ENCODE data around the gene EGFL8. TPM values are rescaled to one million over a fixed set of nuclear protein-coding genes. Genes with fewer than 3 reads are reported as not detected.

Gene EGFL8
- total and polyA plus RNA-seq, 2 of the 8 experiments (the other 6 are each of a cell fraction or from before 2014, with no cell fraction given), result 5.0 to 9.2 TPM

DNA sequence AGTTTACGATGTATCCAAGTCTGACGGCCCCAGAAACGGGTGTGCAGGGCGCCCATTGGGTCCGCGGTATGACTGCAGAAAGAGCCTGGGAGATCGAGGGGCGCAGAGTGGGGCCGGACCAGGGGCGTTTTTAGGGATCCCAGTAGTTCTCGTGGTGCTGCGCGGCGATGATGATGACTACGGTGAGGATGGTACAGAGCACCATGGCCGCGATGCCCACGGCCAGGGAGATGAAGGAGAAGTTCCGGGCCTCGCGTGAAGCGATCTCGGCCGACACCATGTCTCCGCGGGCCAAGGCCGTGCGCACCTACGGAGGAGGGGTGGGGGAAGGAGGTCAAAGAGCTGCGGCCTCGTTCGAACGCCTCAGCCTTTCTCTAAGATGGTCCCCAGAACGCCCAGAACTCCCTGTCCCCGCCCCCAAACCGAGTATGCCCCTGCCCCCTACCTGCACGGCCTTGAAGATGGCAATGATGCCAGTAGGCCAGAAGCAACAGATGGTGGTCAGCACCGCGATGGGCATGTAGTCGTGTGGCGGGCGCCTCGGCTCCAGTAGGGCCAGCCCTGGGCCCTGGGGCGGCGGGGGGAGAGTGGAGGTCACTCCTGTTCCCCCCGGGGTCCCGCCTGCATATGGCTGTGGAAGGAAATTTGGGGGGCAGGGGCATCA is 15.2 kb upstream of the EGFL8 start:
- WGBS, 2 experiments (ENCODE audit: extremely low coverage in 1 of 2, insufficient coverage in 1 of 2, insufficient read length in 1 of 2, insufficient replicate concordance in 2 of 2, low coverage in 1 of 2, low lambda C conversion rate in 2 of 2, missing lambda C conversion rate in 1 of 2), result 13% methylated on average over 43 of the region's 47 CpGs; no CpG with 5 or more reads in 1 of the 2 experiments
- no peak for DNase-seq (ENCODE audit: low read depth in 1 of 2, low spot score in 2 of 2)
- TF ChIP-seq SUZ12 (IDR thresholded peaks at IDR 0.05; ENCODE audit: low read length) (no peak), RNF2 (IDR thresholded peaks at IDR 0.05; ENCODE audit: borderline replicate concordance, low read depth, low read length, missing control alignments, poor library complexity, severe bottlenecking) (no peak), BACH1 (IDR thresholded peaks at IDR 0.05; ENCODE audit: low read length) (0 out of 2 replicates have a peak, but pooled peaks have one; percentile 16), ZNF274 (IDR thresholded peaks at IDR 0.05; ENCODE audit: borderline replicate concordance, extremely low read depth, low read length) (no peak), CTCF (IDR thresholded peaks at IDR 0.05; ENCODE audit: control extremely low read depth in 1 of 3, insufficient read depth in 1 of 3, low read depth in 1 of 3, low read length in 3 of 3) (no peak), RFX5 (IDR thresholded peaks at IDR 0.05; ENCODE audit: borderline replicate concordance, low read depth, low read length) (no peak), PHF8 (conservative IDR thresholded peaks at IDR 0.05; ENCODE audit: low read depth, low read length) (peak; percentile 39; the same call in 1 of the 2 replicates), ASH2L (IDR thresholded peaks at IDR 0.05; ENCODE audit: low read length) (no peak), POU5F1 (IDR thresholded peaks at IDR 0.05; ENCODE audit: low read depth, low read length) (no peak)

More for the DNA sequence above, 15.2 kb upstream of the EGFL8 start:
- H4K5ac ChIP-seq (ENCODE audit: insufficient read length, low read depth, low read length), result no peak overlapping the region
- H3K79me2 ChIP-seq (ENCODE audit: control insufficient read depth in 1 of 2, insufficient read depth in 2 of 2, low read length in 2 of 2), result no peaks in the 10 kb centered on the region
- no peak overlapping the region for H2BK120ac ChIP-seq (replicated peaks; ENCODE audit: low read depth, low read length)
- no peak overlapping the region for H2BK20ac ChIP-seq (ENCODE audit: low read length)
- H4K20me1 ChIP-seq (replicated peaks in 1 of 2; ENCODE audit: control insufficient read depth in 1 of 2, insufficient read depth in 2 of 2, low read length in 2 of 2), result no peaks in the 10 kb centered on the region
- no peak overlapping the region for H4K91ac ChIP-seq (replicated peaks; ENCODE audit: insufficient read length, low read length)
- H2BK5ac ChIP-seq (ENCODE audit: low read depth, low read length), result no peak overlapping the region
- ChIA-PET CTCF (ENCODE audit: partially characterized antibody) (interaction anchor here (0.8 to 4.7 kb wide), 17 partner anchors 13 to 264 kb away, joined by 3 to 23 read pairs (median 4); partner anchors contain the start of genes ATF6B, GPSM3 and PBX2), POLR2A (ENCODE audit: partially characterized antibody) (interaction anchor here (0.8 to 9.2 kb wide), 11 partner anchors 10 to 822 kb away, joined by 3 to 70 read pairs (median 5); partner anchors contain the start of genes AGPAT1, ATF6B, FKBPL and GPSM3)
- peaks cover 10 to 33% (median 16%) of the 10 kb centered on the region in 4 experiments for H3K4me1 ChIP-seq (replicated peaks in 1 of 4; ENCODE audit: control insufficient read depth in 3 of 4, insufficient read depth in 4 of 4, low read length in 3 of 4)
- H3K18ac ChIP-seq (ENCODE audit: extremely low read depth, low read length), result peak overlapping the region; percentile 32; the same call in 1 of the 2 replicates
- no peak overlapping the region for H3K14ac ChIP-seq (ENCODE audit: insufficient read length)
- FAIRE-seq, result no peak
- H2BK15ac ChIP-seq (ENCODE audit: low read length), result no peak overlapping the region; the same call in 1 of the 2 replicates
- no peak overlapping the region for H2AK5ac ChIP-seq (ENCODE audit: low read depth, low read length)
- peaks cover 4 to 41% (median 37%) of the 10 kb centered on the region in 4 experiments for H3K27me3 ChIP-seq (replicated peaks in 1 of 4; ENCODE audit: control insufficient read depth in 3 of 4, extremely low read depth in 1 of 4, insufficient read depth in 3 of 4, low read length in 3 of 4)
- no peak overlapping the region for H3K23ac ChIP-seq (ENCODE audit: insufficient read length)
- H3K9ac ChIP-seq (replicated peaks in 1 of 4; ENCODE audit: extremely low read depth in 1 of 4, low read depth in 3 of 4, low read length in 3 of 4), result peak overlapping the region in 3 of 4 experiments; percentile 33 to 47 (median 34); a peak in 1 of 7 replicates
- peak overlapping the region; percentile 85; the same call in 1 of the 2 replicates for H4K8ac ChIP-seq (ENCODE audit: extremely low read depth, insufficient read depth, low read length)
- H2BK12ac ChIP-seq (ENCODE audit: low read depth, low read length), result no peak overlapping the region; the same call in 1 of the 2 replicates
- no peak overlapping the region for H3K27ac ChIP-seq (ENCODE audit: low read depth, low read length)
- peaks cover 22% of the 10 kb centered on the region for H3K23me2 ChIP-seq (ENCODE audit: low read depth, low read length)
- peak overlapping the region; percentile 94 to 100 for H3K4me2 ChIP-seq (ENCODE audit: insufficient read depth in 1 of 2, low read depth in 2 of 2, low read length in 2 of 2)
- peak overlapping the region; percentile 46 to 76 (median 70) for H3K4me3 ChIP-seq (ENCODE audit: extremely low read depth in 1 of 4, insufficient read depth in 2 of 4, low read depth in 3 of 4, low read length in 4 of 4)
- no peaks in the 10 kb centered on the region for H3K36me3 ChIP-seq (ENCODE audit: control insufficient read depth in 2 of 4, insufficient read depth in 4 of 4, low read length in 3 of 4)
- peak overlapping the region; percentile 67; the same call in 1 of the 2 replicates for H2AFZ ChIP-seq (ENCODE audit: low read length)
- no peak overlapping the region for H3K4ac ChIP-seq (replicated peaks; ENCODE audit: insufficient read length, low read depth, low read length)
- H3K9me3 ChIP-seq (ENCODE audit: insufficient read depth in 2 of 2, low read depth in 1 of 2, low read length in 1 of 2), result no peaks in the 10 kb centered on the region
- H3K56ac ChIP-seq (replicated peaks; ENCODE audit: insufficient read length, low read depth, low read length), result no peak overlapping the region
- H3K79me1 ChIP-seq (ENCODE audit: low read depth, low read length), result no peaks in the 10 kb centered on the region

Data from H1 (cell line).